ENCODE measurements around the gene INPP5A. TPM values are rescaled to one million over a fixed set of nuclear protein-coding genes. Genes with fewer than 3 reads are reported as not detected.
A peak's percentile ranks its signal among the peaks of the same experiment; 100 is the strongest.

INPP5A gene
- total RNA-seq, 4 donors from 2014 or later: 34.8 to 80.8 (median 52.8) TPM

GRCh38 chr10:132684164-132684891 is 146.7 kb downstream of the INPP5A start:
- Histone ChIP-seq H3K9me3 (no peaks in the 10 kb centered on the region), H3K27ac (peak overlapping the region in 1 of 4 donors; percentile 40), H3K4me1 (peaks cover 0 to 14% (median 13%) of the 10 kb centered on the region in 4 donors), H3K27me3 (no peaks in the 10 kb centered on the region), H3K4me3 (no peak overlapping the region), H3K36me3 (no peaks in the 10 kb centered on the region)
- WGBS, 2 donors (ENCODE audit: low coverage in 1 of 2): 82 to 88% methylated on average over 3 to 12 of the region's 12 CpGs
- in situ Hi-C loops (cut with MboI; ENCODE audit: low pct_ligation_motif_present in 1 of 4, low pct_unique_long_range_greater_than_20kb in 1 of 4, low sequenced_read_pairs in 3 of 4) (no loop called here), intact Hi-C loops (cut with DNase I; ENCODE audit: low total_unique reads) (no loop called here)
- no peak for TF ChIP-seq POLR2A (IDR thresholded peaks at IDR 0.05)
- no peak for TF ChIP-seq EP300 (IDR thresholded peaks at IDR 0.05; ENCODE audit: low read depth)
- TF ChIP-seq POLR2AphosphoS5 (IDR thresholded peaks at IDR 0.05): no peak
- TF ChIP-seq, protein P1, sequence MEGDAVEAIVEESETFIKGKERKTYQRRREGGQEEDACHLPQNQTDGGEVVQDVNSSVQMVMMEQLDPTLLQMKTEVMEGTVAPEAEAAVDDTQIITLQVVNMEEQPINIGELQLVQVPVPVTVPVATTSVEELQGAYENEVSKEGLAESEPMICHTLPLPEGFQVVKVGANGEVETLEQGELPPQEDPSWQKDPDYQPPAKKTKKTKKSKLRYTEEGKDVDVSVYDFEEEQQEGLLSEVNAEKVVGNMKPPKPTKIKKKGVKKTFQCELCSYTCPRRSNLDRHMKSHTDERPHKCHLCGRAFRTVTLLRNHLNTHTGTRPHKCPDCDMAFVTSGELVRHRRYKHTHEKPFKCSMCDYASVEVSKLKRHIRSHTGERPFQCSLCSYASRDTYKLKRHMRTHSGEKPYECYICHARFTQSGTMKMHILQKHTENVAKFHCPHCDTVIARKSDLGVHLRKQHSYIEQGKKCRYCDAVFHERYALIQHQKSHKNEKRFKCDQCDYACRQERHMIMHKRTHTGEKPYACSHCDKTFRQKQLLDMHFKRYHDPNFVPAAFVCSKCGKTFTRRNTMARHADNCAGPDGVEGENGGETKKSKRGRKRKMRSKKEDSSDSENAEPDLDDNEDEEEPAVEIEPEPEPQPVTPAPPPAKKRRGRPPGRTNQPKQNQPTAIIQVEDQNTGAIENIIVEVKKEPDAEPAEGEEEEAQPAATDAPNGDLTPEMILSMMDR (IDR thresholded peaks at IDR 0.05): no peak
- DNase-seq: no peak

DNA sequence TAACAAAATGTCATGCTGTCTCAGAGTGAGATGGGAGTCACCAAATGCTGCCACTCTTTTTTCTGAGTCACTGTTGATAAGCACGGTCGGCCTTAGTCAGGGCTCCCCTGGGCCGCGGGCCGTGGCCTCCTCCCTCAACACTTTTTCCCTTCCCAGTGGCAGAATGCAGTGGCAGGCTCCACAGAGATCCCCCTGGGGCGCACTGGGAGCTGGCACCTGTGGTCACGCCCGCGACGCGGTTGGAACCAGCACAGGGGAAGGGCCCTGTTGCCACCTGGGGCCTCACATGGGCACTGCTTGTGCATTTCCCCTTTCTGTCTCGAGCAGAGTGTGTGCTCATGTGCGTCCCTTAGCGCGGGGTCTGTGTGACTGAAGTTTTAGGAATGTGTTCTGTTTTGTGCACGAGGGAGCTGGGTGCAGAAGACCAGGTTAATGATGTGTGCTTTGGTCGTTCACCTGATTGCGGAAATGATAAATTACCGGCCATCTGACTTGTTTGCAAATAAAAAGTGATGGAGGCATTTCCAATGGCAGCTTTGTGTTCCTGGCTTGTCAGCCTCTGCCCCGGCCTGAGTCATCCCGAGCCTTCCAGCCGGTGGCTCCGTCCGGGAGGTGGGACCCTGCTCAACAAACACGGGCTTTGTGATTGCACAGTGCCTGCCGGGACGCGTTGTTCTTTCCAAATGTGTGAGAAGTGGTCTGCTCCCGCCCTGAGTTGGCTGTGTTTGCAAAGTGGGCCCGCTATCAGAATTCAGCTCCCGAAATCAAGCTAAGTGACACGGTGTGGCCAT is 147.7 kb downstream of the INPP5A start:
- TF ChIP-seq POLR2A (IDR thresholded peaks at IDR 0.05): no peak
- TF ChIP-seq POLR2AphosphoS5 (IDR thresholded peaks at IDR 0.05): no peak
- no peak for TF ChIP-seq EP300 (IDR thresholded peaks at IDR 0.05; ENCODE audit: low read depth)
- TF ChIP-seq, protein P1 (IDR thresholded peaks at IDR 0.05): no peak
- Histone ChIP-seq H3K36me3 (no peaks in the 10 kb centered on the region), H3K27me3 (no peaks in the 10 kb centered on the region), H3K9me3 (no peaks in the 10 kb centered on the region), H3K4me3 (no peak overlapping the region), H3K4me1 (peaks cover 0 to 14% (median 13%) of the 10 kb centered on the region in 4 donors), H3K27ac (peak overlapping the region in 3 of 4 donors; percentile 28 to 40 (median 32))
- intact Hi-C loops (cut with DNase I; ENCODE audit: low total_unique reads) (no loop called here), in situ Hi-C loops (cut with MboI; ENCODE audit: low pct_ligation_motif_present in 1 of 4, low pct_unique_long_range_greater_than_20kb in 1 of 4, low sequenced_read_pairs in 3 of 4) (no loop called here)
- 46% methylated on average over 32 of the region's 32 CpGs; no CpG with 5 or more reads in 1 of the 2 donors for WGBS, 2 donors (ENCODE audit: low coverage in 1 of 2)
- peak; percentile 35 for DNase-seq

- no peak for DNase-seq
- intact Hi-C loops (cut with DNase I; ENCODE audit: low total_unique reads) (no loop called here), in situ Hi-C loops (cut with MboI; ENCODE audit: low pct_ligation_motif_present in 1 of 4, low pct_unique_long_range_greater_than_20kb in 1 of 4, low sequenced_read_pairs in 3 of 4) (no loop called here)
- WGBS, 2 donors (ENCODE audit: low coverage in 1 of 2): 93 to 94% methylated on average over 8 to 20 of the region's 25 CpGs
- H3K36me3 ChIP-seq: no peaks in the 10 kb centered on the region
- peaks cover 0 to 14% (median 13%) of the 10 kb centered on the region in 4 donors for H3K4me1 ChIP-seq
- no peak for TF ChIP-seq EP300 (IDR thresholded peaks at IDR 0.05; ENCODE audit: low read depth)
- TF ChIP-seq POLR2AphosphoS5 (IDR thresholded peaks at IDR 0.05): no peak
- TF ChIP-seq POLR2A (IDR thresholded peaks at IDR 0.05): no peak
- TF ChIP-seq, protein P1 (IDR thresholded peaks at IDR 0.05): no peak
- peak overlapping the region in 1 of 4 donors; percentile 31 for H3K27ac ChIP-seq
- H3K27me3 ChIP-seq: no peaks in the 10 kb centered on the region
- no peaks in the 10 kb centered on the region for H3K9me3 ChIP-seq
- no peak overlapping the region for H3K4me3 ChIP-seq
Observed at GRCh38 chr10:132685921-132686680, 148.5 kb downstream of the INPP5A start.

All from transverse colon (tissue), 4 donors.